Spleen (tissue), 7 donors: ENCODE results near the gene BLOC1S1.

ENCODE experiments used
- POLR2A ChIP-seq, 3 donors: fragments of 450-650 bp; IDR thresholded peaks; one replicate each; pipeline ENCODE4 v1.5.1; 2017; ENCODE audit warnings: antibody characterized with exemption in 3 of 3, mild to moderate bottlenecking in 1 of 3
- TF ChIP-seq, protein P1 (sequence below), 11 experiments: fragments of 200-600 bp in 7 of 11; fragments of 450-650 bp in 4 of 11; sonication (generic) in 4 of 11; IDR thresholded peaks in 8 of 11; conservative IDR thresholded peaks in 3 of 11; 1 replicate in 7 of 11; 2 replicates in 4 of 11; pipeline versions ENCODE4 v1.4.0 to v1.8.0; 2016 to 2021; ENCODE audit warnings: antibody characterized with exemption in 11 of 11, inconsistent platforms in 4 of 11, mild to moderate bottlenecking in 1 of 11
- donor health status: DM: no; HTN: no; CAD: no; lungs with moderate emphysema.
- donor health status: DM: no; HTN: no; CAD: no.
- donor health status: DM: no; HTN: no; CAD: no.

DNA sequence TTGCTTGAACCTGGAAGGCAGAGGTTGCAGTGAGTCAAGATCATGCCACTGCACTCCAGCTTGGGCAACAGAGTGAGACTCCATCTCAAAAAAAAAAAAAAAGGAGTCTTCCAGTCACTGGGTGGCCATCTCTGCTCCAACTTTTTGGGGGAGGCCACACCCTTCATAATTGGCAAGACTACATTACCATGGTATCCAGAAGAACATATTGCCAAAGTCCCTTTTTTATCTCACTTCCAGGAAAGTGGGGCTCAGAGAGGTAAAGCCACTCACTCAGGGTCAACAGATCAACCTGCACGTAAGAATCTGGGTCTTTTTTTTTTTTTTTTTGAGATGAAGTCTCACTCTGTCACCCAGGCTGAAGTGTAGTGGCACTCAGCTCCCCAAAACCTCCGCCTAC is 18.0 kb downstream of the BLOC1S1 start:
- TF ChIP-seq, protein P1, sequence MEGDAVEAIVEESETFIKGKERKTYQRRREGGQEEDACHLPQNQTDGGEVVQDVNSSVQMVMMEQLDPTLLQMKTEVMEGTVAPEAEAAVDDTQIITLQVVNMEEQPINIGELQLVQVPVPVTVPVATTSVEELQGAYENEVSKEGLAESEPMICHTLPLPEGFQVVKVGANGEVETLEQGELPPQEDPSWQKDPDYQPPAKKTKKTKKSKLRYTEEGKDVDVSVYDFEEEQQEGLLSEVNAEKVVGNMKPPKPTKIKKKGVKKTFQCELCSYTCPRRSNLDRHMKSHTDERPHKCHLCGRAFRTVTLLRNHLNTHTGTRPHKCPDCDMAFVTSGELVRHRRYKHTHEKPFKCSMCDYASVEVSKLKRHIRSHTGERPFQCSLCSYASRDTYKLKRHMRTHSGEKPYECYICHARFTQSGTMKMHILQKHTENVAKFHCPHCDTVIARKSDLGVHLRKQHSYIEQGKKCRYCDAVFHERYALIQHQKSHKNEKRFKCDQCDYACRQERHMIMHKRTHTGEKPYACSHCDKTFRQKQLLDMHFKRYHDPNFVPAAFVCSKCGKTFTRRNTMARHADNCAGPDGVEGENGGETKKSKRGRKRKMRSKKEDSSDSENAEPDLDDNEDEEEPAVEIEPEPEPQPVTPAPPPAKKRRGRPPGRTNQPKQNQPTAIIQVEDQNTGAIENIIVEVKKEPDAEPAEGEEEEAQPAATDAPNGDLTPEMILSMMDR (IDR thresholded peaks at IDR 0.05 in 8 of 11, conservative IDR thresholded peaks at IDR 0.05 in 3 of 11), result no peak
- no peak for TF ChIP-seq POLR2A (IDR thresholded peaks at IDR 0.05)
